CD4-positive, alpha-beta memory T cell (primary cell): ENCODE data around the gene KRT13. TPM values are rescaled to one million over a fixed set of nuclear protein-coding genes. Genes with fewer than 3 reads are reported as not detected.

Experiments used
- CTCF ChIA-PET: fragments of 350-600 bp; sonication (Branson Sonifier 250); formaldehyde crosslinking; loops from one replicate; lab custom pipeline; 2021; ENCODE audit warnings: inconsistent platforms; ENCODE audit not compliant: partially characterized antibody; lab: Charles Lee
- POLR2A ChIA-PET: fragments of 350-600 bp; sonication (Branson Sonifier 250); formaldehyde crosslinking; loops from one replicate; lab custom pipeline; 2021; ENCODE audit not compliant: partially characterized antibody; lab: Charles Lee
- DNase-seq, 5 donors: peaks; one replicate each; pipeline versions ENCODE4 v3.0.0 to v3.0.0-alpha.2; 2020 to 2022; ENCODE audit warnings: mixed read lengths in 1 of 5
- H3K27ac ChIP-seq: one replicate; pipeline ENCODE4 v1.7.0; 2013; ENCODE audit warnings: low read depth, low read length
- H3K27me3 ChIP-seq: 2 replicates; pipeline ENCODE4 v1.7.0; 2013; ENCODE audit warnings: mild to moderate bottlenecking, low read length, moderate library complexity; ENCODE audit not compliant: insufficient read depth
- H3K36me3 ChIP-seq: 2 replicates; pipeline ENCODE4 v1.7.0; 2013; ENCODE audit warnings: mild to moderate bottlenecking, low read length, moderate library complexity; ENCODE audit not compliant: insufficient read depth
- H3K4me1 ChIP-seq: 2 replicates; pipeline ENCODE4 v1.7.0; 2013; ENCODE audit warnings: mild to moderate bottlenecking, low read length, moderate library complexity; ENCODE audit not compliant: insufficient read depth
- H3K4me3 ChIP-seq, 2 donors: one replicate each; pipeline ENCODE4 v1.7.0; 2013; ENCODE audit warnings: low read length in 2 of 2, mild to moderate bottlenecking in 1 of 2
- H3K9me3 ChIP-seq, 2 donors: one replicate each; pipeline ENCODE4 v1.7.0; 2013; ENCODE audit warnings: low read length in 2 of 2, control low read depth in 1 of 2; ENCODE audit not compliant: control insufficient read depth in 1 of 2
- H3K27ac Mint-ChIP-seq, 7 donors: one replicate each; pipeline ENCODE4 v1.8.0; 2020 to 2021; ENCODE audit warnings: mixed read lengths in 7 of 7, mild to moderate bottlenecking in 6 of 7, inconsistent platforms in 3 of 7, moderate library complexity in 3 of 7
- H3K27me3 Mint-ChIP-seq, 2 donors: one replicate each; pipeline ENCODE4 v1.8.0; 2020 to 2021; ENCODE audit warnings: mixed read lengths in 2 of 2
- H3K36me3 Mint-ChIP-seq, 2 donors: one replicate each; pipeline ENCODE4 v1.8.0; 2020 to 2021; ENCODE audit warnings: mixed read lengths in 2 of 2, inconsistent platforms in 1 of 2, mild to moderate bottlenecking in 1 of 2
- H3K4me1 Mint-ChIP-seq, 4 donors: one replicate each; pipeline ENCODE4 v1.8.0; 2020 to 2021; ENCODE audit warnings: mixed read lengths in 4 of 4, mild to moderate bottlenecking in 1 of 4
- H3K4me3 Mint-ChIP-seq, 8 donors: one replicate each; pipeline ENCODE4 v1.8.0; 2020 to 2021; ENCODE audit warnings: mixed read lengths in 8 of 8, mild to moderate bottlenecking in 7 of 8, moderate library complexity in 6 of 8, inconsistent platforms in 3 of 8
- H3K9me3 Mint-ChIP-seq, 8 donors: one replicate each; pipeline ENCODE4 v1.8.0; 2020 to 2021; ENCODE audit warnings: mixed read lengths in 8 of 8, mild to moderate bottlenecking in 5 of 8, inconsistent platforms in 3 of 8, moderate library complexity in 1 of 8
- intact Hi-C: fragments of 100-400 bp; cut with micrococcal nuclease; formaldehyde crosslinking; loops from one replicate; pipeline ENCODE4 v1.15.1; 2023
- polyA plus RNA-seq, 2 donors: library from polyadenylated mRNA; unstranded; fragments of 300-500 nt; fragmentation: Illumina TruSeq; gene quantifications; one replicate each; pipeline ENCODE4 v1.2.3, GENCODE V29; 2021
- total RNA-seq, 2 experiments: library from RNA; stranded (reverse); gene quantifications; one replicate each; pipeline ENCODE4 v1.2.3, GENCODE V29; 2021

Gene KRT13
- total and polyA plus RNA-seq, 4 experiments from 2014 or later, result not detected

- H3K27ac ChIP-seq, result no peak overlapping the region
- CTCF ChIA-PET, result no interaction called here
- H3K9me3 ChIP-seq, result no peaks in the 10 kb centered on the region
- H3K36me3 Mint-ChIP-seq, result no peaks in the 10 kb centered on the region
- peaks cover 0 to 1% (median 0%) of the 10 kb centered on the region in 4 donors for H3K4me1 Mint-ChIP-seq
- intact Hi-C loops, result no loop called here
- H3K9me3 Mint-ChIP-seq, result no peaks in the 10 kb centered on the region
- no peak overlapping the region for H3K27ac Mint-ChIP-seq
- no peak for DNase-seq
- H3K4me3 ChIP-seq, result no peak overlapping the region
- no peaks in the 10 kb centered on the region for H3K4me1 ChIP-seq
- POLR2A ChIA-PET, result no interaction called here
- H3K27me3 Mint-ChIP-seq, result no peaks in the 10 kb centered on the region
- H3K36me3 ChIP-seq, result no peaks in the 10 kb centered on the region
- no peak overlapping the region for H3K4me3 Mint-ChIP-seq
- H3K27me3 ChIP-seq, result no peaks in the 10 kb centered on the region
Observed at GRCh38 chr17:41504246-41504977, 1.0 kb downstream of the KRT13 start.

GRCh38 chr17:41503202-41503601 is 2.2 kb downstream of the KRT13 start:
- Mint-ChIP-seq H3K27me3 (no peaks in the 10 kb centered on the region), H3K4me3 (no peak overlapping the region), H3K4me1 (peaks cover 0 to 7% (median 2%) of the 10 kb centered on the region in 4 donors), H3K9me3 (no peaks in the 10 kb centered on the region), H3K27ac (peak overlapping the region in 1 of 7 donors; percentile 76), H3K36me3 (no peaks in the 10 kb centered on the region)
- Histone ChIP-seq H3K4me3 (no peak overlapping the region), H3K9me3 (no peaks in the 10 kb centered on the region), H3K36me3 (no peaks in the 10 kb centered on the region), H3K4me1 (no peaks in the 10 kb centered on the region), H3K27ac (no peak overlapping the region), H3K27me3 (no peaks in the 10 kb centered on the region)
- no peak for DNase-seq
- intact Hi-C loops, result no loop called here
- CTCF ChIA-PET, result no interaction called here
- POLR2A ChIA-PET, result no interaction called here

GRCh38 chr17:41500131-41500911 is 5.1 kb downstream of the KRT13 start:
- no peak for DNase-seq
- Mint-ChIP-seq H3K27ac (peak overlapping the region in 4 of 7 donors; percentile 8 to 67 (median 28)), H3K4me1 (peaks cover 4 to 23% (median 11%) of the 10 kb centered on the region in 4 donors), H3K9me3 (no peaks in the 10 kb centered on the region), H3K4me3 (no peak overlapping the region), H3K27me3 (no peaks in the 10 kb centered on the region), H3K36me3 (no peaks in the 10 kb centered on the region)
- no peaks in the 10 kb centered on the region for H3K9me3 ChIP-seq
- no peaks in the 10 kb centered on the region for H3K27me3 ChIP-seq
- no peak overlapping the region for H3K4me3 ChIP-seq
- no peaks in the 10 kb centered on the region for H3K36me3 ChIP-seq
- intact Hi-C loops, result no loop called here
- peaks cover 11% of the 10 kb centered on the region for H3K4me1 ChIP-seq
- POLR2A ChIA-PET, result no interaction called here
- CTCF ChIA-PET, result interaction anchor here (0.6 kb wide), 1 partner anchor 593 kb away, joined by 3 read pairs; no protein-coding TSS in a partner anchor
- H3K27ac ChIP-seq, result no peak overlapping the region

- Mint-ChIP-seq H3K4me1 (peaks cover 4 to 23% (median 11%) of the 10 kb centered on the region in 4 donors), H3K4me3 (no peak overlapping the region), H3K9me3 (no peaks in the 10 kb centered on the region), H3K36me3 (no peaks in the 10 kb centered on the region), H3K27ac (peak overlapping the region in 3 of 7 donors; percentile 7 to 61 (median 44)), H3K27me3 (no peaks in the 10 kb centered on the region)
- no peaks in the 10 kb centered on the region for H3K9me3 ChIP-seq
- POLR2A ChIA-PET, result no interaction called here
- H3K27ac ChIP-seq, result no peak overlapping the region
- H3K4me3 ChIP-seq, result no peak overlapping the region
- CTCF ChIA-PET, result no interaction called here
- intact Hi-C loops, result loop anchor here (5.0 kb wide), 1 partner anchor 177 kb away; no protein-coding TSS in a partner anchor
- peaks cover 11% of the 10 kb centered on the region for H3K4me1 ChIP-seq
- peak in 1 of 5 donors; percentile 15 for DNase-seq
- H3K27me3 ChIP-seq, result no peaks in the 10 kb centered on the region
- H3K36me3 ChIP-seq, result no peaks in the 10 kb centered on the region
Observed at GRCh38 chr17:41499714-41500113, 5.7 kb downstream of the KRT13 start.

- Mint-ChIP-seq H3K4me3 (no peak overlapping the region), H3K27ac (peak overlapping the region in 2 of 7 donors; percentile 13 to 70), H3K4me1 (peaks cover 6 to 27% (median 11%) of the 10 kb centered on the region in 4 donors), H3K9me3 (no peaks in the 10 kb centered on the region), H3K27me3 (no peaks in the 10 kb centered on the region), H3K36me3 (no peaks in the 10 kb centered on the region)
- intact Hi-C loops, result loop anchor here (5.0 kb wide), 1 partner anchor 176 kb away; no protein-coding TSS in a partner anchor
- no peak overlapping the region for H3K4me3 ChIP-seq
- H3K27me3 ChIP-seq, result no peaks in the 10 kb centered on the region
- DNase-seq, result no peak
- peaks cover 11% of the 10 kb centered on the region for H3K4me1 ChIP-seq
- H3K36me3 ChIP-seq, result no peaks in the 10 kb centered on the region
- ChIA-PET POLR2A (no interaction called here), CTCF (interaction anchor here (1.0 to 1.4 kb wide), 2 partner anchors 14 to 176 kb away, joined by 3 to 4 read pairs; no protein-coding TSS in a partner anchor)
- H3K9me3 ChIP-seq, result no peaks in the 10 kb centered on the region
- H3K27ac ChIP-seq, result no peak overlapping the region
Observed at GRCh38 chr17:41498276-41498675, 7.1 kb downstream of the KRT13 start.

GRCh38 chr17:41496803-41497484 is 8.5 kb downstream of the KRT13 start:
- H3K4me3 Mint-ChIP-seq, result peak overlapping the region in 3 of 8 donors; percentile 42 to 64 (median 51)
- H3K4me1 Mint-ChIP-seq, result peaks cover 7 to 35% (median 12%) of the 10 kb centered on the region in 4 donors
- Histone ChIP-seq H3K4me3 (no peak overlapping the region), H3K36me3 (no peaks in the 10 kb centered on the region), H3K27ac (no peak overlapping the region), H3K27me3 (no peaks in the 10 kb centered on the region), H3K4me1 (peaks cover 11% of the 10 kb centered on the region), H3K9me3 (no peaks in the 10 kb centered on the region)
- ChIA-PET POLR2A (no interaction called here), CTCF (interaction anchor here (0.8 to 2.1 kb wide), 6 partner anchors 9 to 175 kb away, joined by 3 to 8 read pairs (median 4); no protein-coding TSS in a partner anchor)
- no peaks in the 10 kb centered on the region for H3K9me3 Mint-ChIP-seq
- H3K27ac Mint-ChIP-seq, result peak overlapping the region in 4 of 7 donors; percentile 72 to 80 (median 75)
- no peaks in the 10 kb centered on the region for H3K27me3 Mint-ChIP-seq
- intact Hi-C loops, result loop anchor here (2.0 to 5.0 kb wide), 3 partner anchors 175 to 588 kb away; no protein-coding TSS in a partner anchor
- H3K36me3 Mint-ChIP-seq, result no peaks in the 10 kb centered on the region
- peak; percentile 43 to 61 (median 56) for DNase-seq
